ENCODE measurements around the gene BMP5. TPM values are rescaled to one million over a fixed set of nuclear protein-coding genes. Genes with fewer than 3 reads are reported as not detected.

The BMP5 gene
- total and polyA plus RNA-seq, 2 of the 8 experiments (the other 6 are each of a cell fraction or from before 2014, with no cell fraction given), result 0.02 TPM; not detected in 1

DNA sequence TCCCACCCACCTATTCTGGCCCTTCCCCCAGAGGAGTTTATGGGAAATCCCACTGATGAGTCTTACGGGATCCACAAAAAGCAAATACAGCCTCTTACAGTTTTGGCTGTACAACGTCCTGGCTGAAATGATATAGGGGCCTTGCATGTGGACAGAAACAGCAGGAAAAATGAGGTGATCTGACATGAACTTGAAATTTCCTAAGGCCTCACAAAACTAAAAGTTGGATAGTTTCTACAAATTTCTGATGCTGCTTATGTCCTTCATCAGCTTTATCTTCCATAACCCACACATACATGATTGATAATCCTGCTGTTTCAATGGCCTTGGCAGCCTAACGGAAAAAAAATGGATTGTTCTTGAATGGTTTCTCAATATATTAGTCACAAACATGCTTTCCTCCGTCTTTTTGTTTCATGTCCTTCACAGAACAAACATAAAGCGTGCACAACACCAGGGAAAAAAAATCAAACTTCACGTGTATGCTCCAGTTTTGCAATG lies 118.8 kb downstream of the BMP5 start:
- no peak overlapping the region for H4K91ac ChIP-seq (replicated peaks; ENCODE audit: insufficient read length, low read length)
- H3K27ac ChIP-seq (ENCODE audit: low read depth, low read length), result no peak overlapping the region
- H2AFZ ChIP-seq (ENCODE audit: low read length), result 0 out of 2 replicates have a peak overlapping the region, but pooled peaks have one; percentile 51
- no peak overlapping the region for H2BK20ac ChIP-seq (ENCODE audit: low read length)
- ChIA-PET POLR2A (ENCODE audit: partially characterized antibody) (no interaction called here), CTCF (ENCODE audit: partially characterized antibody) (no interaction called here)
- H3K9me3 ChIP-seq (ENCODE audit: insufficient read depth in 2 of 2, low read depth in 1 of 2, low read length in 1 of 2), result no peaks in the 10 kb centered on the region
- WGBS, 2 experiments (ENCODE audit: extremely low coverage in 1 of 2, insufficient coverage in 1 of 2, insufficient read length in 1 of 2, insufficient replicate concordance in 2 of 2, low coverage in 1 of 2, low lambda C conversion rate in 2 of 2, missing lambda C conversion rate in 1 of 2), result 94% methylated on average over 6 of the region's 6 CpGs; no CpG with 5 or more reads in 1 of the 2 experiments
- FAIRE-seq (no peak), DNase-seq (ENCODE audit: low read depth in 1 of 2, low spot score in 2 of 2) (no peak)
- no peak overlapping the region for H3K23ac ChIP-seq (ENCODE audit: insufficient read length)
- H2BK120ac ChIP-seq (replicated peaks; ENCODE audit: low read depth, low read length), result no peak overlapping the region
- no peak overlapping the region for H3K56ac ChIP-seq (replicated peaks; ENCODE audit: insufficient read length, low read depth, low read length)
- H3K4me2 ChIP-seq (ENCODE audit: insufficient read depth in 1 of 2, low read depth in 2 of 2, low read length in 2 of 2), result no peak overlapping the region
- TF ChIP-seq GTF2F1 (IDR thresholded peaks at IDR 0.05; ENCODE audit: borderline replicate concordance, low read depth, low read length) (no peak), PHF8 (conservative IDR thresholded peaks at IDR 0.05; ENCODE audit: low read depth, low read length) (no peak), CEBPB (IDR thresholded peaks at IDR 0.05; ENCODE audit: low read depth, low read length) (no peak), MAFK (IDR thresholded peaks at IDR 0.05; ENCODE audit: low read depth, low read length) (no peak), YY1 (IDR thresholded peaks at IDR 0.05; ENCODE audit: low read depth, low read length) (no peak), JUN (IDR thresholded peaks at IDR 0.05; ENCODE audit: low read depth, low read length) (no peak), RXRA (IDR thresholded peaks at IDR 0.05; ENCODE audit: insufficient read depth, low read depth, low read length) (no peak), SIRT6 (IDR thresholded peaks at IDR 0.05; ENCODE audit: low read length) (no peak), TCF12 (IDR thresholded peaks at IDR 0.05; ENCODE audit: low read depth, low read length) (no peak)
- TF ChIP-seq, protein P1, sequence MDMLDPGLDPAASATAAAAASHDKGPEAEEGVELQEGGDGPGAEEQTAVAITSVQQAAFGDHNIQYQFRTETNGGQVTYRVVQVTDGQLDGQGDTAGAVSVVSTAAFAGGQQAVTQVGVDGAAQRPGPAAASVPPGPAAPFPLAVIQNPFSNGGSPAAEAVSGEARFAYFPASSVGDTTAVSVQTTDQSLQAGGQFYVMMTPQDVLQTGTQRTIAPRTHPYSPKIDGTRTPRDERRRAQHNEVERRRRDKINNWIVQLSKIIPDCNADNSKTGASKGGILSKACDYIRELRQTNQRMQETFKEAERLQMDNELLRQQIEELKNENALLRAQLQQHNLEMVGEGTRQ (IDR thresholded peaks at IDR 0.05; ENCODE audit: low read length), result no peak
- H2BK12ac ChIP-seq (ENCODE audit: low read depth, low read length), result no peak overlapping the region
- no peaks in the 10 kb centered on the region for H3K79me1 ChIP-seq (ENCODE audit: low read depth, low read length)
- H4K8ac ChIP-seq (ENCODE audit: extremely low read depth, insufficient read depth, low read length), result no peak overlapping the region
- H3K4ac ChIP-seq (replicated peaks; ENCODE audit: insufficient read length, low read depth, low read length), result no peak overlapping the region
- H3K4me1 ChIP-seq (replicated peaks in 1 of 4; ENCODE audit: control insufficient read depth in 3 of 4, insufficient read depth in 4 of 4, low read length in 3 of 4), result no peaks in the 10 kb centered on the region
- no peaks in the 10 kb centered on the region for H4K20me1 ChIP-seq (replicated peaks in 1 of 2; ENCODE audit: control insufficient read depth in 1 of 2, insufficient read depth in 2 of 2, low read length in 2 of 2)
- no peaks in the 10 kb centered on the region for H3K79me2 ChIP-seq (ENCODE audit: control insufficient read depth in 1 of 2, insufficient read depth in 2 of 2, low read length in 2 of 2)
- no peaks in the 10 kb centered on the region; the same call in 1 of the 2 replicates for H3K23me2 ChIP-seq (ENCODE audit: low read depth, low read length)
- no peak overlapping the region for H2BK15ac ChIP-seq (ENCODE audit: low read length)
- no peaks in the 10 kb centered on the region for H3K36me3 ChIP-seq (ENCODE audit: control insufficient read depth in 2 of 4, insufficient read depth in 4 of 4, low read length in 3 of 4)
- H4K5ac ChIP-seq (ENCODE audit: insufficient read length, low read depth, low read length), result no peak overlapping the region
- no peaks in the 10 kb centered on the region for H3K27me3 ChIP-seq (replicated peaks in 1 of 4; ENCODE audit: control insufficient read depth in 3 of 4, extremely low read depth in 1 of 4, insufficient read depth in 3 of 4, low read length in 3 of 4)
- no peak overlapping the region for H2BK5ac ChIP-seq (ENCODE audit: low read depth, low read length)
- H3K18ac ChIP-seq (ENCODE audit: extremely low read depth, low read length), result no peak overlapping the region
- no peak overlapping the region for H3K9ac ChIP-seq (replicated peaks in 1 of 4; ENCODE audit: extremely low read depth in 1 of 4, low read depth in 3 of 4, low read length in 3 of 4)
- H3K14ac ChIP-seq (ENCODE audit: insufficient read length), result no peak overlapping the region
- no peak overlapping the region for H2AK5ac ChIP-seq (ENCODE audit: low read depth, low read length)
- no peak overlapping the region for H3K4me3 ChIP-seq (ENCODE audit: extremely low read depth in 1 of 4, insufficient read depth in 2 of 4, low read depth in 3 of 4, low read length in 4 of 4)
